AG08395 (cell line): ENCODE results near the gene RGL1.
A peak's percentile ranks its signal among the peaks of the same experiment; 100 is the strongest.

Experiments
- DNase-seq: peaks from one replicate; pipeline ENCODE4 v3.0.0; 2012; ENCODE audit warnings: mixed read lengths, low spot score

Gene RGL1

DNA sequence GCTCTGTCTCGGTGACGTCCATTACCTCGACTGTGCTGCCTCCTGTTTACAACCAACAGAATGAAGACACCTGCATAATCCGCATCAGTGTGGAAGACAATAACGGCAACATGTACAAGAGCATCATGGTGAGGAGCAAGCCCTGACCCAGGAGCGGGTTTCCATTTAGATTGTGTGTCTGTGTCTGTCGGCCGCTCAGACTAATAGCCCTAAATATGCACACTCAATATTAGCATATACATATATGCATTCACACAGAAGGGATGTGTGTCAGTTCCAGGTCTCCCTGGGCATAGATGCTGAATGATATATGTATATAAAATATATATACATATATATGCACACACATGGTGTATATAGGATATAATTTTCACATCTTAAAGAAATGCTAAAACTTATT is 111.7 kb downstream of the RGL1 start:
- no peak for DNase-seq

DNA sequence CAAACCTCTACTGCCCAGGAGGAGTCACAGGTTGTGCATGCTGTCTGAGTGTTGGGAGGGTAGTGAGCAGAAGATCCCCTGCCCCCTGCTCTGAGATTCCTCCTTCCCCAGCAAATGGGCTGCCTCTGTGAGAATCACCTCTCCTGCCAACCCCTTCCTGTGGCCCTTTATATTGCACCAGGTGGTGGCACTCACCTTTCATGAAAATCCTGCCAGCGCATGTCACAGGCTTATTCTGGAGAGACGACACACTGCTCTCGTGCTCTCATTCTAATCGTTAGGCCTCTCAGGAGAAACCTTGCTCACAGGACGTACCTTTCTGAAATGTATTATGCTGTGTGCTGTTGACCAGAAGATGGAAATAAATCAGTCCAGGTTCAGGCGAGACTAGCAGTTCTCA is 113.7 kb downstream of the RGL1 start:
- no peak for DNase-seq

DNA sequence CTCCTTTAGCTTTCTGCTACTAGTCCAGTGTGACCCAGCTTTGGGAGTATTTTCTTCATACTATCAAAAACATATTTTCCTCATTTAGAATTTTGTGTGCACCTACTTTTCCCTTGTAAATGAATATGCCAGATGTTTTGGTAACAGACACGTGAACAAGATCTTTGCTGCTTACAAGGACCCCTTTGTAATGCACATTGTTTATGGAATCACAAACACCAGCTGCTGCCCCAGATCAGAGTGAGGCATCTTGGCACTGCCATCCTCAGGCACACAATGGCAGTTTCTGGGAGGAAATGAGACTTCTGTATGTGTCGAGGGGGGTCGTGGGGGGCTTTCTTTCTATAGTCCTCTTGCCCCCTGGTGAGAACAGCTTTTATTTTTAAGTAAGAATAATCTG is 115.7 kb downstream of the RGL1 start:
- DNase-seq: no peak

DNA sequence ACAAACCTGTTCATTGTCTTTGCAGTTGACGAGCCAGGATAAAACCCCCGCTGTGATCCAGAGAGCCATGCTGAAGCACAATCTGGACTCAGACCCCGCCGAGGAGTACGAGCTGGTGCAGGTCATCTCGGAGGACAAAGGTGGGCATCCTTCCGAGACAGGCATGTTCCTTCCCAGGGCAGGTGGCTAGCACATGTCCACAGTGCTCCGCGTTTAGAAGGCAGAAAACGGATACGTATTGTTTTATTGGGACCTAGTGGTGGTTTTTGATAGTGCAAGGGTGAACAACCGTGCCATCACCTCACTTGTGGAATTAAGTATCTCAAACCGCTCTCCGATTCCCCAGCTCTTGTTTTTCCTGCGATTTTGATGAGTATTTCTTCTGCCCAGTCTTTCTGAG is 117.3 kb downstream of the RGL1 start:
- DNase-seq: no peak

GRCh38 chr1:183925947-183926346 is 121.0 kb downstream of the RGL1 start:
- no peak for DNase-seq

- no peak for DNase-seq
These were observed 122.1 kb downstream of the RGL1 start for GRCh38 chr1:183926983-183927382.

DNA sequence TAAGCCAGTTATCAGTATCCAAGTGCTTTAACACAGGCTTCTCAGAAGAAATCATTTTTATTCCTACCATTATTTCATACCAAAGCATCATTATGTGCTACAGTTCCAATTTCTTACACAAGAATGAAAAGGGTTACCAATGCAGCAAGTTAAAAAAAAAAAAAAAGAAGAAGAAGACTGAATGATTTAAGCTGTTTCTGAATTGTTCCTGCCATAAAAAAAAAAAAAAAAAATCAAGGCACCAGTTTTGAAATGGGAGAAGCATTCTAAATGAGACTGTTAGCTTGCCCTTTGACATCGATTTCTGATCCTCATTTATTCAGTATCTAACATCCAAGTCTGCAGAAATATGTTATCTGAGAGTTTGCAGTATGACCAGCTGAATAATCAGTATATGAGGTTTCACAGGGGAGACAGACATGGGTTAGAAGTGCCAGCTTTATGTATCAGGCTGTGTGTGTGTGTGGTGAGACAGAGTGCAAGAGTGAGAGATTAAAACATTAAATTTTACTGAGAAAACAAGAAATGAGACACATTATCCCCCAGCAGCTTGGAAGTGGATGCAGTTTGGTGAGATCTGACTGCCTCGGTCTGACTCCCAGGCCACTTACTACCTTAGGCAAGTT is 126.8 kb downstream of the RGL1 start:
- no peak for DNase-seq

DNA sequence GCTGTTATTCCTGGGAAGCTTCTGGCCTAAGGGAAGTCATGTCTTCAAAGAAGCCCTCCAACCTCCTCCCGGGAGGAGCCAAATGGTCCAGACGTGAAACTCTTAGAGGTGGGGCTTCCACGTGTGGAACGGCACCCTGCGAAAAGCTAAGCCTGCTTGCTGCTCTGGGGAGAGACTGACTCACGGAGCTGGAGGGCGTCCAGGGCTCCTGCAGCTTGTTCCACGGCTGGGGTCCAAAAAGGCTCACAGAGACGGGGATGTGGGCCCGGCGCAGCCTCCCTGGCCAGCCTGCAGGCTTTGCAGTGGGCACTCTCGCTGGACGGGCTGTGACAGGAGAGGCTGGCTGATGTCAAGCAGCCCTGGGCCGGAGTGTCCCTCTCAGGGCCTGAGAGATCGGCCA is 127.5 kb downstream of the RGL1 start:
- DNase-seq: peak; percentile 81

GRCh38 chr1:183933528-183934179 is 128.7 kb downstream of the RGL1 start:
- no peak for DNase-seq

DNA sequence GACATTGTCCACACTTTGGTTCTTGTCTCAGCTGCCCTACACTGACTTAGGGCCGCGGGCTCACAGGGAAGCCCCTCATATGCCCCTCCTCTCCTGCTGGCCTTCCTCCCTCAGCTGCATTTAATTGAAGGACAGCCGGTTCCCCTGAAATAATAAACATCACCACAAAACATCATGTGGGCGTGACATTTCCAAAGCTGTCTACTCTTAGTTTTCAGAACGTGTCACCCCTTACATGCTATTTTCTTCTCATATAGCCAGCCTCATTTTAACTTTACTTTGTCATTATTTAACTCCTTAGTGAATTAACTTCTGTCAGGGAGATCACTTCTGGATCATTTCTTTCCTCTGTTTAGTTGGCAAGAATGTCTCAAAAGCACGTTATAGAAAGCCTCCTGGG is 129.4 kb downstream of the RGL1 start:
- no peak for DNase-seq

- DNase-seq: no peak
These were observed 131.1 kb downstream of the RGL1 start for GRCh38 chr1:183936009-183936408.

DNA sequence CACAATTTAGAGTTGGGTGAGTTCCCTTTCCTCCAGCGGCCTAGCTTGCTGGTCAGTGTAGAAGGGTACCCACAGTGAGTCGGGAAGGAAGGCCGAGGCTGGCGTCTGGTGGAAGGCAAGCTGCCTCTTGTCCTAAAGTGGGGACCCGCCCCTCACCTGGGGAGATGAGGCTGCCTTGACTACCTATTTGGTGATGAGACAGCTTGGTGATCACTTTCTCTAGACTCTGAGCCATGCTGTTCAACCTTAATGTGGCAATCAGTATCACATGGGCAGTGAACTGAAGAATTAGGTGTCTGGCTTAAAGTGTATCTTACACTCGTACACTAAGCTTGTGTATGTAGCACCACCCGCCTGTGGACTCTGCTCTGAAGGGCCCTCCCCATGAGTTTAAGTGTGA is 131.9 kb downstream of the RGL1 start:
- DNase-seq: no peak

DNA sequence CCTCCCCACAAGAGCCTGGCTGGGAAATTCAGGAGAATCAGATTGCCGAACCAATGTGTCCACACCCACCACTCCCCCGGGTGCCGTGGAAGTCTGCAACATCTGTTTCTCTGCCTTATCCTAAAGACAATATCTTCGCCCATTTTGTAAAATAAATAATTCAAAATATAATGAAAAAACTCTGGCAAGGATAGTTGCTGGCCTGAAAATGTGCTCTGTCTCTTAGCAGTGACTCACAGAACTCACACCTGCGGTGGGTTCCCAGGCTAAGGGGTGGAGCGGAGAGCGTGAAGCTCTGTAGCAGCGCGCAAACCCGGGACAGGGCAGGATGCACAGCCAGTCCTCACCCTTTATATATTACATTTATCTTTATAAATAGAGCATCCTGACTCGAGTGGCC is 132.7 kb downstream of the RGL1 start:
- DNase-seq: no peak

- DNase-seq: no peak
These were observed 136.1 kb downstream of the RGL1 start for GRCh38 chr1:183941001-183941400.

GRCh38 chr1:183942933-183943693 is 138.2 kb downstream of the RGL1 start:
- peak; percentile 86 for DNase-seq

- no peak for DNase-seq
These were observed 140.8 kb downstream of the RGL1 start for GRCh38 chr1:183945428-183946319.

DNA sequence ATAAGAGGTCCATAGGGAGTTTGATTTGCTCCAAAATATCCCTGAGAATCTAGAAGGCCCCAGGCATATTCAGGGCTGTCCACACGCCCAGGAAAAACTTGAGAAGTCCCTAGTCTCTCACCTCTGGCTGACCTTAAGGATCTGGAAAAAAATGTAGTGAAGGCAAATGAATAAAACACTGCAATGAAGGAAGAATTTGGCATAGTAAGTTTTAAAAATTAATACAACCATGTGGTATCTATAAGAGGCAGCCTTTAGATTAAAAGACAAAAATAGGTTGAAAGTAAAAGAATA is 141.3 kb downstream of the RGL1 start:
- no peak for DNase-seq

GRCh38 chr1:183947988-183948387 is 143.1 kb downstream of the RGL1 start:
- DNase-seq: no peak

GRCh38 chr1:183952101-183952500 is 147.2 kb downstream of the RGL1 start:
- no peak for DNase-seq

DNA sequence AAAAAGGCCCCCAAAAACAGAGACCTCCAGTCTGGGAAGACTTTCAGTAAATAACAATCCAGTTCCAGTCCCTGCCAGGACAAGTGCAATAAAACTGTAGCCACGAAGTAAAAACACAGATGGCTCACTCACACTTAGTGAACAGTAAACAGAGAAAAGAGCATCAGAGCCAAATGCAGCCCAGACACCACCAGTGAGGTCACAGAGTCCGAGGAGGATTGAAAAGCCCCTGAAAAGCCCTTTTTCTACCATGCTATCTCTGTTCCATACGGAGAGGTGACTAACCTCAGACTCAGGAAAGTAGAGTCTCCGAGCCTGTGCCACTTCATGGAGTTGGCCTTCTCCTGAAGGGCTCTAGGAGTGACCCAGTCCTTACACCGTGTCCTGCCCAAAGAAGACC is 148.1 kb downstream of the RGL1 start:
- no peak for DNase-seq

- no peak for DNase-seq
These were observed 149.6 kb downstream of the RGL1 start for GRCh38 chr1:183954496-183954895.

- DNase-seq: peak; percentile 89
These were observed 151.8 kb downstream of the RGL1 start for GRCh38 chr1:183956559-183957188.
